Mucosa of gallbladder (tissue), 1 donor: ENCODE results near the gene OR6X1. TPM values are rescaled to one million over a fixed set of nuclear protein-coding genes. Genes with fewer than 3 reads are reported as not detected.

ENCODE experiments used
- DNase-seq: peaks from one replicate; pipeline ENCODE4 v3.0.0-alpha.2; 2020; ENCODE audit warnings: low spot score
- total RNA-seq: library from RNA; stranded (reverse); gene quantifications from one replicate; pipeline ENCODE4 v1.2.1, GENCODE V29; 2021
- donor health status: DM: no; HTN: no; CAD: no.

Gene OR6X1, protein sequence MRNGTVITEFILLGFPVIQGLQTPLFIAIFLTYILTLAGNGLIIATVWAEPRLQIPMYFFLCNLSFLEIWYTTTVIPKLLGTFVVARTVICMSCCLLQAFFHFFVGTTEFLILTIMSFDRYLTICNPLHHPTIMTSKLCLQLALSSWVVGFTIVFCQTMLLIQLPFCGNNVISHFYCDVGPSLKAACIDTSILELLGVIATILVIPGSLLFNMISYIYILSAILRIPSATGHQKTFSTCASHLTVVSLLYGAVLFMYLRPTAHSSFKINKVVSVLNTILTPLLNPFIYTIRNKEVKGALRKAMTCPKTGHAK
- total RNA-seq, result not detected

DNA sequence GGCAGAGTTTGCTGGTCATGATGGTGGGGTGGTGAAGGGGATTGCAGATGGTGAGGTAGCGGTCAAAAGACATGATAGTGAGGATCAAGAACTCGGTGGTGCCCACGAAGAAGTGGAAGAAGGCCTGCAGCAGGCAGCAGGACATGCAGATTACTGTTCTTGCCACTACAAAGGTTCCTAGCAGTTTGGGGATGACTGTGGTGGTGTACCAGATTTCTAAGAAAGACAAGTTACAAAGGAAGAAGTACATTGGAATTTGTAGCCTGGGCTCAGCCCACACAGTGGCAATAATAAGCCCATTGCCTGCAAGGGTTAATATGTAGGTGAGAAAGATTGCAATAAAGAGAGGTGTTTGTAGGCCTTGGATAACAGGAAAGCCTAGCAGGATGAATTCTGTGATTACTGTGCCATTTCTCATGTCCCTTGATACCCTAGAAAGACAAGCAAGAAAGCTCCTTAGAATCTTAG lies at the start of gene OR6X1:
Gene OR6X1, minus strand, starts transcription at position 418 of the 468 bp plus-strand sequence. Its CDS starts 0 bp downstream, at position 418.
- no peak for DNase-seq

GRCh38 chr11:123801765-123802164 lies 47.4 kb upstream of the OR6X1 start:
- no peak for DNase-seq

DNA sequence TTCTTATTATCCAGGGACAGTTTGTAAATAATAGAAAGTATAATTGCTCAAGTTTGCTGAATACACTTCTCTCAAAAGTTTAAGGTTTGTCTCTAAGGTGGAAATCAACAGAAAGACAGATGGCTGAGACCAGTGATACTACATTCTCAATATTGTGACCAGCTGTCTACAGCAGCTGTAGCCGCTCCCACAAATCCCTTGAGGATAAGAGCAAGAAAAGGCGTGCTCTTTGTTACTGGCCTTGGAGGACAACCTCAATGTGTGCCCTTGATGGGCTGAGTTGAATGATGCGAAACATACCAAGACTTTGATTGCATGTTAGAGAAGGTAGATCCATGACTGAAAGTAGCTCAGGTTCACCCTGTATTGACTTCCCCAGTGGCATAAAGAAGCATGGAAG lies 45.7 kb upstream of the OR6X1 start:
- no peak for DNase-seq

GRCh38 chr11:123799438-123799837 lies 45.1 kb upstream of the OR6X1 start:
- no peak for DNase-seq

- no peak for DNase-seq
These were observed 44.4 kb upstream of the OR6X1 start for GRCh38 chr11:123798513-123799252.

DNA sequence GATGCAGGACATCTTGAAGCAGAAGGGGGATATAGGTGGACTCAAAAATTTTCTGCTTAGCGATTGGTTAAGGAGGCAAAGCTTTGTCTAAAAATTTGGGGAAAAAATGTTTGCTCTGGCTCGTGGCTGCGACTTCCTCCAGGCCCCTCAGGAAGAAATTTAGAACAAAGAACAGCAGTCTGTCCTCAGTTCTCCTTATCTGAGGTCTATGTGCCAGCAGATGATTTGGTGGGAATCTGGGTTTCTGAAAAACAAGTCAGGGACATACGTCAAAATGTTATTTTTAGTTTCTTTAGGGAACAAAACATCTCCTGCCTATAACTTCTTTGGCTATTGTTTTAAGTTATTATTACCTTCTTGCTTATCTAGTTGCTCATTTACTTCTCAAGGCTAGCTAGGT lies 43.8 kb upstream of the OR6X1 start:
- no peak for DNase-seq

DNA sequence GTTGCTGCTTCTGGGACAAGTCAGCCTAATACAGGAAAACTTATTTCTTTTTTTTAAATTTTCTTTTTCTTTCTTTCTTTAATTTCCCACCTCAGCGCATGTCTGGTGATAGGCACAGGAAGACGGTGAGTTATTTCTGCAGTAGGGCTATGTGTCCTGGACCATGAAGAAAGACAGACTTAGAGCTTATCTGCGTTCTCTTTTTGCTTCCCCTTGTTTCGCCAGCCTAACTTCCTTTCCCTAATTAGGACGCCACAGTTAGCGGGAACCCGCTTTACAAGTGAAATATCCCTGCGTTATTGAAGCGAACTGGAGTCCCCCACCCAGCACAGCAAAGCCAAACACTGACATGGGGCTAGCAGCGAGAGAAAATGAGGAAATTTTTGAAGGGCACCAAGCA lies 43.2 kb upstream of the OR6X1 start:
- no peak for DNase-seq

DNA sequence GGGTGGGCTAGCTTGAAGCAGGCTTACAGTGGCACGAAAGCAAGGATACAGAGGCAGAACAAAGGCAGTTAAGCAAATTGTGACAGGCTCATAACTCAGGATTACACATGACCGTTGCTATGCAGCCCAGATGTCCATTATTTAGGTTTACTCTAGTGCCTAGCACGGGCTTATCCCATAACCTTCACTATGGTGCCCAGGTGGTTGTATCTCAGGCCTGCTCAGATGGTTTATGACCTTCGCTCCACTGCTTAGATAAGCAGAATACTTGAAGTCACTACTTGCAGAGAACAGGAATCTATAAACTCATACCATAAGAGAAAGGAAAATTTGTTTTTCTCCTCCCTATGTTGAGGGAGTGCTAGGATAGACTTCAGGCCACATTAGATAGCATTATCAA lies 42.8 kb upstream of the OR6X1 start:
- DNase-seq, result no peak

GRCh38 chr11:123796226-123796625 lies 41.9 kb upstream of the OR6X1 start:
- no peak for DNase-seq

DNA sequence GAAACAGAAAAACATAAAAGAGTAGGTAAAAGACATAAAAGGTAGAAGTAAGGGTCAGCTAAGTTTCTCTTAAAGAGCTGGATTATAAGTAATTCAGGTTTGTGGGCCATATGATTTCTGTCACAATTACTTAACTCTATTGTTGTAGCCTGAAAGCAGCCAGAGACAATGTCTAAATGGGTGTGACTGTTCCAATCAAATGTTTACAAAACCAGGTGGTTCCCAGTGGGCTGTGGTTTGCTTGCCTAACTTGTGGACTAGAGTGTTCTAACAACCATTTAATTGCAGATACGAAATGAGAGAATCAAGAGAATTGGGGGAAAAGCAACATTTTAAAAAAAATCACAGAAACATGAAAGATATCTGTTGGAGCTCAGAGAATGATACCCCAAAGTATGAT lies 29.2 kb upstream of the OR6X1 start:
- DNase-seq, result no peak

DNA sequence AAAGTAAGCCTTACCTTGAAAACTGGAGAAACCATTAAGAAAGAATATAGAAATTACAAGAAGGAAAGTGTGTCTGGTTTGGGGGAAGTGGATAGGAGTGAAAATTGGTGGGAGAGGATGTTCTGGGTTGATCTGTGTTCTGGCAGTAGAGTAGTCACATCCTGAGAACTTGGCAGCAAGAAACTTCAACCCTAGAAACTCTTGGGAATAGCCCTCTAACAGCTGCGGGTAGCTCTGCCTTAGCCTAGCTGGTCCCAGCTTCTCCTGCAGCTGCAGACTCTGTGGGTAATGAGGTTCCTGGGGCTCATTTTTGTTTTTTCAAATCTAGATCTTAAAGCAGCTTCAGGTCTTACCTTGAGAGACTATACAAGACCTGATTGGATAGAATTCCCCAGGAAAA lies 24.2 kb upstream of the OR6X1 start:
- DNase-seq, result no peak

GRCh38 chr11:123775715-123776549 lies 21.6 kb upstream of the OR6X1 start:
- no peak for DNase-seq

- no peak for DNase-seq
These were observed 21.0 kb upstream of the OR6X1 start for GRCh38 chr11:123775289-123775688.

GRCh38 chr11:123773959-123774358 lies 19.6 kb upstream of the OR6X1 start:
- DNase-seq, result no peak

- no peak for DNase-seq
These were observed 18.7 kb upstream of the OR6X1 start for GRCh38 chr11:123773026-123773425.

DNA sequence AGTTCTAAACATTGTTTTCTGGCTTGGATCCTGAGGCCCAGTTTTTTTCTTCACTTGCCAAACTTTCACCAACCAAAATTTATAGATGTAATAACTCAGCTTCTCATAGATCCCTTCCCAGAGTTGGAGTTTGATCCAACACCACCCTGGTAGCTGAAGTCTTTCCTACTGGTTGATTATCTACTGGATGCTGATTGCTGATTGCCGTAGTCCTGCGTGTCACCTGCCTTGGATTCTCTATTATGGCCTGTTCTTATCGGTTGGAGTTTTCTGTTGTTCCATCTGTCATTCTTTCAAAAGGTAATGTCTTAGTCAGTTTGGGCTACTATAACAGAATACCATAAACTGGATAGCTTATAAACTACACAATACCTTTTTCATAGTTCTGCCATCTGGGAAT lies 17.3 kb upstream of the OR6X1 start:
- DNase-seq, result no peak

- DNase-seq, result no peak
These were observed 16.4 kb upstream of the OR6X1 start for GRCh38 chr11:123770712-123771111.

DNA sequence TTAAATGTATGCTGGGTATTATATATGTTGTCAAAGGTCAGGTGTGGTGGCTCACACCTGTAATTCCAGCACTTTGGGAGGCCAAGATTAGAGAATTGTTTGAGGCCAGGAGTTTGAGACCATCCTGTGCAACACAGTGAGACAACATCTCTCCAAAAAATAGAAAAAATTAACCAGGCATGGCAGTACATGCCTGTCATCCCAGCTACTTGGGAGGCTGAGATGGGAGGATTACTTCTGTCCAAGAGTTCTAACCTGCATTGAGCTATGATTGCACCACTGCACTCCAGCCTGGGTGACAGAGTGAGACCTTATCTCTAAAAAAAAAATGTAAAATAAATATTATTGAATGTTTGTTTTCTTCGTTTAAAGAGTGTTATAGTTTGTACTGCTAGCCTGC lies 11.3 kb upstream of the OR6X1 start:
- no peak for DNase-seq

DNA sequence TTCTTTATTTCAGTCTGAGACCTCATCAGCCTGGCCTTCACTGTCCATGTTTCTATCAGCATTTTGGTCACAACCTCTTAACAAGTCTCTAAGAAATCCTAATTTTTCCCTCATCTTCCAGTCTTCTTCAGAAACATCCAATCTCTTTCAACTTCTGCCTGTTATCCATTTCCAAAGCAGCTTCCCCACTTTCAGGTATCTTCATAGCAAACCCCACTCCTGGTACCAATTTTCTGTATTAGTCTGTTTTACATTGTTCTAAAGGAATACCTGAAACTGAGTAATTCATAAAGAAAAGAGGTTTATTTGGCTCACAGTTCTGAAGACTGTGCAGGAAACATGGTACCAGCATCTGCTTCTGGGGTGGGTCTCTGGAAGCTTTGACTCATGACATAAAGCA lies 8.1 kb upstream of the OR6X1 start:
- DNase-seq, result no peak

GRCh38 chr11:123760894-123761293 lies 6.6 kb upstream of the OR6X1 start:
- DNase-seq, result no peak

GRCh38 chr11:123757976-123758375 lies 3.7 kb upstream of the OR6X1 start:
- no peak for DNase-seq

GRCh38 chr11:123755813-123756212 lies 1.5 kb upstream of the OR6X1 start:
- DNase-seq, result no peak
